ENCODE results near the gene BHLHE40.
A peak's percentile ranks its signal among the peaks of the same experiment; 100 is the strongest.

BHLHE40 gene

GRCh38 chr3:5001135-5001534, 21.9 kb downstream of the BHLHE40 start:
- no peak for DNase-seq (ENCODE audit: low spot score)

DNA sequence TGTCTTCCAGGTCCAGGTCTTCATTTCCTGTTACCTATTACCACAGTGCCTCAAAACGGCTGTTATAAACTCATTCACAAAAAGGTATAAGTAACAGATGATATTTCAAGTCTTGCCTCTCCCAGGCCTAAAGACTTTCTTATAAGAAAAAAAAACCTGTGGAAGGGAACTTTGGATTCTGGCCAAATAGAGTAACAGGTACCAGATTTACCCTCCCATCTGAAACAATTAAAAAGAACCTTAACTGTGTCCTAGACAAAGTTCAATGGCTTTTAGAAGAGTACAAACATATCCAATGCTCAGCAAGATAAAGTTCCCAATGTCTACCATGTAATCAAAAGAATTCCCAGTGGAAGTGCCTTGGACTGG, 22.6 kb downstream of the BHLHE40 start:
- DNase-seq (ENCODE audit: low spot score), result no peak

GRCh38 chr3:5002174-5002870, 23.1 kb downstream of the BHLHE40 start:
- DNase-seq (ENCODE audit: low spot score), result no peak

DNA sequence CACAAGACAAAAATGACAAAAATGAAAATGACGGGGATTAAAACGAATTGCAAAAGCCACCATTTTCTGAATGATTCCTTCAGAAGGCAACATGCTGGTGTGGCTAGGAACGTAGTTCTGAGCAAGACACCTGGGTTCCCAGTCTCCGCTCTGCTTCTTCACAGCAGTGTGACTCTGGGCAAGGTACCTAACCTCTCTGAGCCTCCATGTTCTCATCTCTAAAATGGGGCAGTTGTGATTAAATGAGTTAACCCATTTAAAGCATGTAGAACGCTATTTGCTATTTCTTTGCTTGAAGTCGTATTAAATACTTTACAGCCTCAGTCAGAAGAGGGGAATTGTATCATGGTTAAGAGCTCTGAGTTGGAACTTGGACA, 23.6 kb downstream of the BHLHE40 start:
- DNase-seq (ENCODE audit: low spot score), result no peak

DNA sequence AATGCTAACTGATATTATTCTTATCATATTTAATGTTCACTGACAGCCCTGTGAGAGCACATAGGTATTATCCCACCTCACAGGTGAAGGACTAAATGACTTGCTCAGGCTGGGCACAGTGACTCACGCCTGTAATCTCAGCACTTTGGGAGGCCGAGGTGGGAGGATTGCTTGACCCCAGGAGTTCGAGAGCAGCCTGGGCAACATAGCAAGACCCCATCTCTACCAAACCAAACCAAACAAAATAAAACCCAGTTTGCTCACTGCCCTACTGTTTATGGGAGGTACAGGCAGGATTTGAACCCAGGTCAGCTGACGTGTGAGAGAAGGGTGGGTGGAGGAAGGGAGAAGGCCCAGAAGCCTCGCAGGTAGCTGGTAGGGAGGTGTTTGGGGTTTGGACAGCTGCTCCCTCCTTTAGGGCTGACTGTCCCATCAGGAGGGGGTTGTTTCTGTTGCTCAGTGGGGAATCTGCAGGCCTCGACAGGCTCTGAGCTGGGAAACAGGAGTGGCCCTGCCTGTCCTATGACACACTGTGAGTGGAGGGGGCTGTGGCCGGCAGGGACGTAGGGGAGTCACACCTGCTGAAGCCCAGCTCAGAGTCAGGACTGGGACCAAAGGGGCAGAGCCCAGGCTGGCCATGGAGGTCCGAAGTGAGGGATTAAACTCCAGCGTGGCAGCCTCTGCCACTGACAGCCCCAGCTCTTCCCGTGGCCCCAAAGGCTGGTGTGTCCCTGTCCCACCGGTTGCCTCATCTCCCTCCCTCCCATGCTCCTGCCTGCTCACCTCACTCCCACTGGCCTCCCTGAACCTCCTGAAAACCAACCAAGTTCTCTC, 25.3 kb downstream of the BHLHE40 start:
- DNase-seq (ENCODE audit: low spot score), result no peak

- DNase-seq (ENCODE audit: low spot score), result no peak
Observed at GRCh38 chr3:5005367-5005766, 26.1 kb downstream of the BHLHE40 start.

GRCh38 chr3:5006755-5007202, 27.5 kb downstream of the BHLHE40 start:
- DNase-seq (ENCODE audit: low spot score), result peak; percentile 54

GRCh38 chr3:5007873-5008272, 28.6 kb downstream of the BHLHE40 start:
- DNase-seq (ENCODE audit: low spot score), result no peak

DNA sequence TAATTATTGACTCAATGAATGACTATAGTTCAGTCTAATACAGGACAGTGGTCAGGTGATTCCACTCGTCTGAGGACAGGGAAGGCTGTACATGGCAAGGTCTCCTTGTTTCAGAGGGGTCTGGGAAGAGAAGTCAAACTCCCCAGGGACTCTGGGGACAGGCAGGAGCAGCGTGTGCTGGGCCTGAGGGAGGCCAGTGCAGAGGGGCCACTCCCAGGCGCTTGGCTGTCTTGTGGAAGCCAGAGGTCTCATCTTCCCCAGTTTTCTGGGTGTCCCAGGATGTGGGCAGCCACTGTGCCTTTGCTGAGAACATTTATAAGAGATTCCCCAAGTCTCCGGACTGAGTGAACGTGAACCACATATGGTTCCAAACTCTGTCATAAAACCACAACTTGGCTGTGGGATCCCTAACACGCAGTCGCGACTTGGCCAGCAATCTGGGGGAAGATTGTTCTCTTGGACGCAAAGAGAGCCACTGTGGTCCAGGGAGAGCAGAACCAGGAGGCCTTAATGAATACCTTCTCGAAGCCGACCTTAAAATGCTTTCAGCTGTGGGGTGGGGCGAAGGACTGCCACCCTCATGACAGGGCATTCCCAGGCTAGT, 30.4 kb downstream of the BHLHE40 start:
- DNase-seq (ENCODE audit: low spot score), result peak; percentile 47

DNA sequence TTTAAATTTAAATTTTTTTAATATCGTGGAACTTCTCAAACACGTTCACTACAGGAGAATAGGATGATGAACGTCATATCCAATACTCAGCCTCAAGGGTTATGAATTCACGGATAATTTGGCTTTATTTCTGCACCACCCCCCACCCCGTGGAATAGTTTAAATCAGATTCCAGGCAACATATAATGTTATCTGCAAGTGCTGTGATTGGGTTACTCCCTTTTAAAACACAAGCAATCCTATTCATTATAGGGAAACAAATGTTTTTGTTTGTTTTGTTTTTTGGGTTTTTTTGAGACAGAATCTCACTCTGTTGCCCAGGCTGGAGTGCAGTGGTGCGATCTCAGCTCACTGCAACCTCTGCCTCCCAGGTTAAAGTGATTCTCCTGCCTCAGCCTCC, 30.9 kb downstream of the BHLHE40 start:
- DNase-seq (ENCODE audit: low spot score), result no peak

GRCh38 chr3:5010706-5011554, 31.7 kb downstream of the BHLHE40 start:
- peak; percentile 35 for DNase-seq (ENCODE audit: low spot score)

GRCh38 chr3:5011555-5012256, 32.5 kb downstream of the BHLHE40 start:
- DNase-seq (ENCODE audit: low spot score), result no peak

GRCh38 chr3:5012367-5012766, 33.1 kb downstream of the BHLHE40 start:
- DNase-seq (ENCODE audit: low spot score), result no peak

- no peak for DNase-seq (ENCODE audit: low spot score)
Observed at GRCh38 chr3:5013021-5013906, 34.0 kb downstream of the BHLHE40 start.

- no peak for DNase-seq (ENCODE audit: low spot score)
Observed at GRCh38 chr3:5014391-5014790, 35.2 kb downstream of the BHLHE40 start.

DNA sequence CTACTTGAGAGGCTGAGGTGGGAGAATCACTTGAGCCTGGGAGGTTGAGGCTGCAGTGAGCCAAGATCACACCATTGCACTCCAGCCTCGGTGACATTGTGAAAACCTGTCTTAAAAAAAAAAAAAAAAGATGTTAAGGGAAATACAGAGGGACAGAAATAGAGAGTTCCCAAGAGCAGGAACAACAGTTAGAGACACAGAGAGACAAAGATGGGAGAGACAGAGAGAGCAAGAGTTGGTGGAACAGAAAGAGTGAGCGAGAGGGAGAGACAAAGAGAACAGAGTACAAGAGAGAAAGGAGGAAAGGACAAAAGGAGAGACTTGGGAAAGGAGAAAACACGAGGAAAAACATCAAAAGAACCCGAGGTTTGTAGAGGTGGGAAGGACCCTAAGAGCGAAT, 35.8 kb downstream of the BHLHE40 start:
- DNase-seq (ENCODE audit: low spot score), result no peak

DNA sequence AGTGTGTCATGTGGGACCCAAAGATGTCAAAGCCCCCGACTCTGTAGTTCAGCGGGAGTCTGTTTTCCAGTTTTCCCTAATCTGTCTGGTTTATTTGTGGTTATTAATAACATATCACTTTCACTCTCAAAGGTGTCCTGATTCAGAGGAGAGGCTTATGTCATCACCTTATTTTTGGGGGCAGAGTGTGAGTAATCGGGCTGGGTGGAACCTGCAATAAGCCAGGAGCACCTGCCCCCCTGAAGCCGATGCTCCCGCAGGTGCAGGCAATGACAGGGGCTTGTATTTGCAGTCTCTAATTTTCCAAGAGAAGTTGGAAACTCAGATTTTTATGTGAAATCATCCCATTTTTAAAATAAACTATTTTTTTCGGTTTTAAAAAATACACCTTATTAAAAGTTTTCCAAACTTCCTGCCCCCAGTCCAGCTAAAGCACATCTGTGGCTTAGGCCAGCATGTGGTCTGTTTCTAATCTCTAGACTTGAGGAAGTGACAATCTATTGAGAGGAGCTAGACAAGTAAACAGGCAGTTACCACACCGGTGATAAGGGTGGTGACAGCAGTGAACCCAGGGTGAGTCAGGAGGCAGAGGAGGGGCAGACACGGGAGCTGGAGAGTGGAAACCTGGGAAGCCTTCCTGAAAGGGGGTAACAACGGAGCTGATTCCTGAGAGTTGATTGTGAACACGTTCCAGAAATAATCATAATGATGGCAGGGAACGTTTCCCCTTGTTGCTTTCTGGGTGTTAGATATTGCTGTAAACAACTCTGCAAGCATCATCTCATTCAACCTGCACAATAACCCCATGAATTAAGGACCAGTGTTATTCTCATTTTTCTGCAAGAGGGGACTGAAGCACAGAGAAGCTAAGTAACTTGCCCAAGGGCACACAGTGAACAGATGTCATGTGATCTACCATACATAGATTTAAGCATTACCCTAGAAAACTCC, 37.2 kb downstream of the BHLHE40 start:
- no peak for DNase-seq (ENCODE audit: low spot score)

GRCh38 chr3:5017925-5018531, 38.8 kb downstream of the BHLHE40 start:
- peak; percentile 67 for DNase-seq (ENCODE audit: low spot score)

All from AG08395 (cell line).